Caco-2 (cell line): ENCODE data around the gene CYP24A1. TPM values are rescaled to one million over a fixed set of nuclear protein-coding genes. Genes with fewer than 3 reads are reported as not detected.

Experiments used
- BruUV-seq: library from RNA; stranded (reverse); fragments of 400-500 nt; replicated peaks from 2 replicates; lab custom pipeline; 2021; lab: Mats Ljungman, UMichigan
- CTCF ChIA-PET: fragments of 300-600 bp; sonication (Branson Sonifier 250); formaldehyde crosslinking; loops from one replicate; lab custom pipeline; 2022; ENCODE audit warnings: antibody characterized with exemption; lab: Charles Lee
- POLR2A ChIA-PET: fragments of 300-600 bp; sonication (Branson Sonifier 250); formaldehyde crosslinking; loops from one replicate; lab custom pipeline; 2022; ENCODE audit warnings: antibody characterized with exemption; lab: Charles Lee
- DNase-seq, 2 experiments: peaks; one replicate each; pipeline versions ENCODE4 v3.0.0 to v3.0.0-alpha.2; 2020 to 2022
- H3K27me3 ChIP-seq: replicated peaks from 2 replicates; pipeline ENCODE4 v1.6.0; 2011; ENCODE audit warnings: low read length; ENCODE audit not compliant: control insufficient read depth, insufficient read depth
- H3K36me3 ChIP-seq: 2 replicates; pipeline ENCODE4 v1.5.1; 2011; ENCODE audit warnings: low read length; ENCODE audit not compliant: control insufficient read depth, insufficient read depth
- H3K4me1 ChIP-seq: fragments of 250-450 bp; sonication (Bioruptor Pico); 2 replicates; pipeline ENCODE4 v1.5.1; 2020; ENCODE audit warnings: mild to moderate bottlenecking
- H3K4me3 ChIP-seq: 2 replicates; pipeline ENCODE4 v1.5.1; 2011; ENCODE audit warnings: low read depth, mild to moderate bottlenecking, control low read depth, low read length
- H3K9me3 ChIP-seq: fragments of 250-450 bp; sonication (Bioruptor Pico); 2 replicates; pipeline ENCODE4 v1.5.1; 2020; ENCODE audit warnings: mild to moderate bottlenecking, moderate library complexity
- H3K27ac Mint-ChIP-seq: one replicate; pipeline ENCODE4 v1.8.0; 2022; ENCODE audit warnings: mixed read lengths; ENCODE audit not compliant: unreplicated experiment
- H3K27me3 Mint-ChIP-seq: one replicate; pipeline ENCODE4 v1.8.0; 2022; ENCODE audit warnings: mixed read lengths; ENCODE audit not compliant: insufficient read depth, unreplicated experiment
- H3K36me3 Mint-ChIP-seq: one replicate; pipeline ENCODE4 v1.8.0; 2022; ENCODE audit warnings: mild to moderate bottlenecking, mixed read lengths; ENCODE audit not compliant: insufficient read depth, unreplicated experiment
- H3K4me1 Mint-ChIP-seq: one replicate; pipeline ENCODE4 v1.8.0; 2022; ENCODE audit warnings: low read depth, mixed read lengths; ENCODE audit not compliant: unreplicated experiment
- H3K4me3 Mint-ChIP-seq: one replicate; pipeline ENCODE4 v1.8.0; 2022; ENCODE audit warnings: mild to moderate bottlenecking, moderate library complexity, mixed read lengths; ENCODE audit not compliant: unreplicated experiment
- H3K9me3 Mint-ChIP-seq: one replicate; pipeline ENCODE4 v1.8.0; 2022; ENCODE audit warnings: mixed read lengths; ENCODE audit not compliant: unreplicated experiment
- CTCF ChIP-seq, 2 experiments: fragments of 200-600 bp in 1 of 2; IDR thresholded peaks; 1 replicate in 1 of 2; 2 replicates in 1 of 2; pipeline versions ENCODE4 v1.5.1 to v1.8.0; 2011 to 2022; ENCODE audit warnings: antibody characterized with exemption in 1 of 2, control low read depth in 1 of 2, inconsistent platforms in 1 of 2, low read depth in 1 of 2, low read length in 1 of 2, mild to moderate bottlenecking in 1 of 2, moderate library complexity in 1 of 2; ENCODE audit not compliant: insufficient read depth in 1 of 2, severe bottlenecking in 1 of 2, unreplicated experiment in 1 of 2
- intact Hi-C: fragments of 100-400 bp; cut with micrococcal nuclease; formaldehyde crosslinking; loops from one replicate; pipeline ENCODE4 v1.10.0; 2022; ENCODE audit not compliant: unreplicated experiment
- total RNA-seq: library from RNA; stranded (reverse); gene quantifications from 2 replicates; pipeline ENCODE4 v1.2.3, GENCODE V29; 2022

Gene CYP24A1
- total RNA-seq, 1 experiment from 2014 or later = 3.7 TPM

- H3K27ac Mint-ChIP-seq = no peak overlapping the region
- no peaks in the 10 kb centered on the region for H3K9me3 Mint-ChIP-seq
- DNase-seq = no peak
- ChIA-PET POLR2A (no interaction called here), CTCF (no interaction called here)
- TF ChIP-seq CTCF (IDR thresholded peaks at IDR 0.05; ENCODE audit: insufficient read depth in 1 of 2, low read depth in 1 of 2, low read length in 1 of 2, severe bottlenecking in 1 of 2, unreplicated experiment in 1 of 2) = no peak
- no peaks in the 10 kb centered on the region for H3K9me3 ChIP-seq
- H3K27me3 Mint-ChIP-seq = peaks cover 9% of the 10 kb centered on the region
- BruUV-seq = no TSS peak
- no peaks in the 10 kb centered on the region for H3K4me1 Mint-ChIP-seq
- H3K4me3 Mint-ChIP-seq = no peak overlapping the region
- H3K4me3 ChIP-seq = no peak overlapping the region
- H3K27me3 ChIP-seq = no peaks in the 10 kb centered on the region
- H3K36me3 ChIP-seq = no peaks in the 10 kb centered on the region
- H3K4me1 ChIP-seq = no peaks in the 10 kb centered on the region
- intact Hi-C loops = no loop called here
- no peaks in the 10 kb centered on the region for H3K36me3 Mint-ChIP-seq
Observed at GRCh38 chr20:54156522-54156921, 17.3 kb downstream of the CYP24A1 start.

- POLR2A ChIA-PET = no interaction called here
- Mint-ChIP-seq H3K9me3 (no peaks in the 10 kb centered on the region), H3K36me3 (no peaks in the 10 kb centered on the region), H3K27ac (no peak overlapping the region), H3K27me3 (peaks cover 5% of the 10 kb centered on the region), H3K4me1 (no peaks in the 10 kb centered on the region), H3K4me3 (no peak overlapping the region)
- CTCF ChIA-PET = no interaction called here
- intact Hi-C loops = loop anchor here (2.0 kb wide), 1 partner anchor 15 kb away; no protein-coding TSS in a partner anchor
- no peak for DNase-seq
- no peaks in the 10 kb centered on the region for H3K27me3 ChIP-seq
- H3K4me3 ChIP-seq = no peak overlapping the region
- BruUV-seq = no TSS peak
- H3K4me1 ChIP-seq = no peaks in the 10 kb centered on the region
- H3K36me3 ChIP-seq = no peaks in the 10 kb centered on the region
- no peaks in the 10 kb centered on the region for H3K9me3 ChIP-seq
- TF ChIP-seq CTCF (IDR thresholded peaks at IDR 0.05; ENCODE audit: insufficient read depth in 1 of 2, low read depth in 1 of 2, low read length in 1 of 2, severe bottlenecking in 1 of 2, unreplicated experiment in 1 of 2) = no peak
Observed at GRCh38 chr20:54155736-54156317, 18.0 kb downstream of the CYP24A1 start.

- Histone ChIP-seq H3K9me3 (no peaks in the 10 kb centered on the region), H3K27me3 (no peaks in the 10 kb centered on the region), H3K4me1 (peaks cover 5% of the 10 kb centered on the region; the same call in 1 of the 2 replicates), H3K4me3 (no peak overlapping the region), H3K36me3 (no peaks in the 10 kb centered on the region)
- POLR2A ChIA-PET = no interaction called here
- Mint-ChIP-seq H3K9me3 (no peaks in the 10 kb centered on the region), H3K27me3 (peaks cover 5% of the 10 kb centered on the region), H3K4me3 (no peak overlapping the region), H3K4me1 (peaks cover 2% of the 10 kb centered on the region), H3K27ac (no peak overlapping the region), H3K36me3 (no peaks in the 10 kb centered on the region)
- no TSS peak for BruUV-seq
- intact Hi-C loops = loop anchor here (2.0 kb wide), 1 partner anchor 14 kb away; no protein-coding TSS in a partner anchor
- DNase-seq = no peak
- CTCF ChIA-PET = interaction anchor here (0.6 kb wide), 1 partner anchor 56 kb away, joined by 3 read pairs; no protein-coding TSS in a partner anchor
- TF ChIP-seq CTCF (IDR thresholded peaks at IDR 0.05; ENCODE audit: insufficient read depth in 1 of 2, low read depth in 1 of 2, low read length in 1 of 2, severe bottlenecking in 1 of 2, unreplicated experiment in 1 of 2) = no peak
Observed at GRCh38 chr20:54154439-54154838, 19.3 kb downstream of the CYP24A1 start.
